DMS53 (cell line): ENCODE results near the gene MEIKIN.

Experiments used
- DNase-seq: peaks from one replicate; lab custom pipeline; 2025; lab: John Stamatoyannopoulos, UW

Gene MEIKIN

DNA sequence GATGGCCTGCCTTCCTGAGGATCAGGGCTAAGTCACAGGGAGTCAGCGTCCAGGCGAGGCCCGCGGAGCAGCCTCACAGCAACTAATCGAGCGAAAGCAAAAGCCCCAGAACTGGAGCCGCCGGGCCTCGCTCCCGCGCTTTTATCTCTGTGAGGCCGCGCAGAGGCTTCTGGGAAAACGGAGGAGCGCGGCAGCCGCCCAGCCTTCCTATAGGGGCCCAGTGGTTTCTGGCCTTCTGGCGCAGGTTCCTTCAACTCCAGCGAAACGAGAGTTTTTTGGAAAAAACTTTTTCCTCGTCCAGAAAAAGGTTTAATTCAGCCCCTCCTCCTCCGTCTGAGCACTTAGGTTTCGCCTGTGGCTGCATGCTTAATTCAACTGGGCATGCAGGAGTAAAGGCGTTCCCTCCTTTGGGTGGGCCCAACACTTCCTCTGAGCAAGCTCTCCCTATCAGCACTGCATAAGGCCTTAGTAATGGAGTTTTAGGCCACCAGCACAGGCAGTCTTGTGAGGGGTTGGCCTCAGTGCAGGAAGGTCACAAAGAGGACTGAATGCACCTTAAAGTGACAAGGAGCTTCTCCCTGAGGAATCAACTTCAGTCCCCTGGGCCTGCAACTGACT is at the start of gene MEIKIN:
Gene MEIKIN, minus strand, starts transcription at position 113 of the 618 bp plus-strand sequence. CDS start 158 bp downstream, outside the sequence.
- DNase-seq, result no peak

GRCh38 chr5:131994533-131995226 is 49.2 kb upstream of the MEIKIN start:
- DNase-seq, result no peak

DNA sequence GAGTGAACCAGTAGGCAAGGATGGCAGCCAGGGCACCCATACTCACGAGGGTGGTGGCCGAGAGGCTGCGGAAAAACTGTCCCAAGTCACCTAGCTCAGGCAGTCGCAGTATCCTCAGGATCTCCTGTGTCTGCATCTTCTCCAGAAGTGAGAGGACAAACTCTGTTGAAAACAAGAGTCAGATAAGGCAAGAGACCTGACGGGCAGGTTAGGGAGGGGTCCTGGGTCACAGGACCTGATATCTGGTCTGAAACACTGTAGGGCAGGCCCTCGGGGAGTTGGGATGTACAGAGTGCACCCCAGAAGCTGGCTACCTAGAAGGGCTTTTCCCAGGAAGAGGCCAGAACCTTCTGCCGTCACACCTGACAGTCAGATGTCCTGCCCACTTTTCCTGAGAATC is 48.6 kb upstream of the MEIKIN start:
- no peak for DNase-seq

- DNase-seq, result no peak
Measured at GRCh38 chr5:131993676-131994075, 48.2 kb upstream of the MEIKIN start.

- DNase-seq, result no peak
Measured at GRCh38 chr5:131992370-131992769, 46.9 kb upstream of the MEIKIN start.

DNA sequence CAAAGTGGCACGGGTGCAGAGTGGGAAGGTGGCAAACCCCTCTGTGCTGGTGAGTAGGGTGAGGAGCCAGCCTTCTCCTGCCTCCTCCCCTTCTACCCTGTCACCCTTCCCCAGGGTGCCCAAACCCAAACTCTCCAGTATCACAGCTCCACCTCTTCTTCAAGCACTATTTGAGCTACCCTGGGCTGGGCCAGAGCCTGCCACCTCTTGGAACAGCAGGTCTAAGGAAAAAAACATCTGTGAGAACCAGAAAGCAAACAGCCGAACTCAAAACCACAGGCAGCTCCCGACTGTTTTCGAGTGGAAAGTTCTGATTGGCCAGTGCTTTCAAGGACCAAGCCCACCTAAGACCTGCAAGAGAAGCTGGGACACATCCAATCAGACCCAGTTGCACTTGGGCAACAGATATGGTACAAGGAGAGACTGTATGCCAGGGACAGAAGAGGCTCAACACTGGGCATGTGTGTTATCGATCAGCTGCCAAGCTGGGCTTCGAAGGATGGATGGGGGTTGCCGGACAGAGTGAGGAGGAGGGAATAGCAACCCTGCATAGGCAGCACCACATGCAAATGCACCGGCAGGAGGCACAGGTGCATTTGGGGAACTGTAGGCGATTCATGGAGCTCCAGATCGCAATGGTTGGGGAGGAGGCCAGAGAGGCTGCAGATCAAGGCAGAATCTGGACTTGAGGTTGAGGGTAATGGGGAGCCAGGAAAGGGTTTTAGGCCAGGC is 46.3 kb upstream of the MEIKIN start:
- no peak for DNase-seq

DNA sequence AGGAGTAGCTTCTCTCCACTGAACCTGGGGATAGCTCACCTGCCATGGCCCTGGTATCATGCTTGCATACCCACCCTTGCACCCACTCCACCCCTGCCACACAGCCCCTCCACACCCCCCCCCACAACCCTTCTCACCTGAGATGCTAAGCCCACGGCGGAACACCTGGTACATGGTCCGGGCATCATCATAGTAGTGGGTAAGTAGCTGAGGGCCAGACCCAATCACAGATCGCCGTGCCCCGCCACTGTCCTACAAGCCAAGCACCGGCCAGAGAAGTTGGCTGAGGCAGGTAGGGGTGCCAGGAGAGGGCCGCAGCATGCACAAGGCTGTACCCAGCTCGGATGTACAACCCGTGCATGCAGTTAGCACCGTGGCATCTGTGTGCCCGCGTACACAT is 45.3 kb upstream of the MEIKIN start:
- no peak for DNase-seq

DNA sequence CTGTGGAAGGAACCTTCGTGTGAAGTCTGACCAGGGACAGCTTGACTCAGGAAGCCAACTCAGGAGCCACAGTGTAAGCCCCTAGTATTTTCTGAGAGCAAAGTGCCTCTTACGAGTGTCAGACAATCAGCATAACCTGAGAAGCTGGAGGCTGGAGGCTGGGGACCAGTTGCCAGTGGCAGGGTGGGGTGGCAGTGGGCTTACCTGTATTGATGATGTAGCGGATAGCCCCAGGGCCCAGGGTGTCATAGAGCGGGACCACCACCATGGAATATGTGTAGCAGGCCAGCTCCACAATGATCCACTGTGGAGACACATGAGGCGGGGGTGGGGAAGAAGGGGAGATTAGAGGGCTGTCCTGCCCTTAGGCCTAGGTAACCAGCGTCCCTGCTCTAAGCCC is 43.1 kb upstream of the MEIKIN start:
- DNase-seq, result no peak

- DNase-seq, result no peak
Measured at GRCh38 chr5:131987251-131987650, 41.8 kb upstream of the MEIKIN start.

- peak; percentile 34 for DNase-seq
Measured at GRCh38 chr5:131986161-131986912, 40.9 kb upstream of the MEIKIN start.

- no peak for DNase-seq
Measured at GRCh38 chr5:131984956-131985665, 39.6 kb upstream of the MEIKIN start.

DNA sequence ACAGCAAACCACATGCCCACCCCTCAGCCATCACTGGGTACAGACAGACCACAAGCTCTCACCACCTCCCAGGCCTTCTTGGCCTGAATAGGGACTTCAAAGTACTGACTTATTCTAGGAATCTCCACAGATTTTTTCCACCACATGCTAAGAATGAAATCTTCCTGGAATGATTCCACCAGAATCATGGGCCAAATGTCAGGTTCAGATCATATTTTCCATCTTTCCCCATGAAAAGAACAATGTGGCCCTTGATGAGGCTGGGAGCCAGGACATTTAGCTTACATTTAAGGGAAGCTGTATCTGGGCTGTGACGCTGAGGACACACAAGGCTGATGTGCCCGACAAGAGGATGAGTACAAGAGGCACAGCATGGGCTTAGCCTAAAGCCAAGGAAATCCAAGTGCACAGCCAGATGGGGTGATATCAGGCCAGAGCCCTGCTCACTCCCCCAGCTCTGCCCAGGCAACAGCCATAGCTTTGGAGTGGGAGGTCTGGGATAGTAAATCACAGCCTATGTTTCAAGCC is 37.8 kb upstream of the MEIKIN start:
- DNase-seq, result no peak

- no peak for DNase-seq
Measured at GRCh38 chr5:131981516-131981915, 36.1 kb upstream of the MEIKIN start.

DNA sequence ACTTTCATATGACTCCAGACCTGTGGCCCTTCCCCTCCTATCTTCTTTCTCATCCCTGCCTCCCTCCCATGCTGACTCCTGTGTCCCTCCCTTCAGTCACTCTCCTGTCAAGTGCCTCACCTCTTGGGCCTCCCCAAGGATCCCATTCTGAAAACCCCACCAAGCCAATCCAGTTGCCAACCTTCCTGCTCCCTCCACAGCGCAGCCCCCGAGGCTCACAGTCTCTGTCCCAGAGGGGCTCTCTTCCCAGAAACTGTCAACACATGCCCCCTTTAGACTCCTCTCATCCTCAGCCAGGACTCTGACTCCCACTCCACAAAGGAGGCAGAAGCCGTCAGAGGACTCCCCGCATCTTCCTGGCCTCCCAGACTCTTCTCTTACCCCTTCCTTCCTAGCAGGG is 35.2 kb upstream of the MEIKIN start:
- DNase-seq, result no peak

DNA sequence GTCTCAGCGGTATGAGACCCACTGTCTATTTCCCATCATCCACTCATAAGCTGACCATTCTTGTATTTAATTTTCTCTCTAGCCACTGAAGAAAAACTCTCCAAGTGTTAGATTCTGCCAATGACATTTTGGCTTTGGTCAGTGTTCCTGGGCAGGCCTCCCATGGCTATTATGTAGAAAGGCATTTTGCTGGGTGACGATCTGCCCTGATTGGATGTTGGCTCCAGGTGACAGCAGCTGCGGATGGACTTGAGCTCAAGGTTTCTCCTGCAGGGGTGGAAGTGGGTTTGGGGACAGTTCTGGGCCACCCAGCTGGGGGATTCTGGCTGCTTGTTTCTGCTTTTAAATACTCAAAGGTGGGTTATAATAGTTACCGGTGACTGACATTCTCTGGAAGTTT is 34.4 kb upstream of the MEIKIN start:
- DNase-seq, result no peak

DNA sequence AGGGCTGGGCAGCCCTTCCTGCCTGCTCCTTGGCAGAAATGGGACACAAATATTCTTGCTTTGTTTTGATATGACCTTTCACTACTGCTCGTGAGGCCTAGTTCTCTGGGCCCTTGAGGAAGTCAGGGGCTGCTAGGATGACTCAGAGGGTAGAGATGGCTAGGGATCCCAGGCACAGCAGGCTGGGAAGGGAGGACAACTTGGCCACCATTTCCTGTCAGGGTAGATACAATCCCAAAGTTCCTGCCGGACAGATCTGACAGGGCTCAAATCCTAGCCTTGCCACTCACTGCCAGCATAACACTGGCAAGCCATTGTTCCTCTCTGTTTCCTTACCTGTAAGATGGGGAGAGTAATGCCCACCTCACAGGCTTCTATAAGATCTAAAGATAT is 31.7 kb upstream of the MEIKIN start:
- peak; percentile 16 for DNase-seq

DNA sequence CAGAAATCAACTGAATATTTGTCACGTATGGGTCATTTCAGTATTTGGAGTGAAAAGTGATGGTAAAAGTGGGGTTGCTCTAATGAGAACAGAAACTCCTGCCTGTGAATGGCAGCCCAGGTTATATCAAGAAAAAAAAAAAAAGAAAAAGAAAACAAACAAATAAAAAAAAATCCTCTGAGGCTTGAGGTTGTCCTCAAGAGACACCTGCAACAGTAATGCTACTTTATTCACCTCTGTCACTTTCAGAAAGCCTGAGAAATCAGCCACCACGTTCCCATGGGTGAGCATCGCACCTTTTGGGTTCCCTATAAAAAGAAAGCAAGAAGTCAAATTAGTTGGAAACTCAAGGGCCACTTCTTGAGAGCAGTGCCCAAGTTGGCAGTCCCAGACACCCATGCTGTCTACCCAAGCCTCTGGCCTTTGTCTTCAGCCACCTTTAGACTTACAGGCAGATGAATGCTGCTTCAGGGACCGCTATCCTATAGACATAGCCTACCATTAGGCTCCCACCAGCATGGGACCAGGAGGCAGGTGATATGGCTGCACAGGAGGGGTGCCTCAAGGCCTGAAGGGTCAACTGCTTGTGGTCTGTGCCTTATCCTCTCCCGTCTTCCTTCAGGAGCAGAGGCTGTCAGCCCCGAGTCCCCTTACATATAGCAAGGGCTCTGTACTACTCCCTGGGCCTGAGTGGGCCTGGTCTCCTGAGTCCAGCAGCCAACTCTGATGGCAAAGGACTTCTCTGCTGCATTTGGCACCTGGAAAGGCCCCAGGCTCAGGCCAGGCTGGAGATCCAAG is 31.1 kb upstream of the MEIKIN start:
- no peak for DNase-seq

DNA sequence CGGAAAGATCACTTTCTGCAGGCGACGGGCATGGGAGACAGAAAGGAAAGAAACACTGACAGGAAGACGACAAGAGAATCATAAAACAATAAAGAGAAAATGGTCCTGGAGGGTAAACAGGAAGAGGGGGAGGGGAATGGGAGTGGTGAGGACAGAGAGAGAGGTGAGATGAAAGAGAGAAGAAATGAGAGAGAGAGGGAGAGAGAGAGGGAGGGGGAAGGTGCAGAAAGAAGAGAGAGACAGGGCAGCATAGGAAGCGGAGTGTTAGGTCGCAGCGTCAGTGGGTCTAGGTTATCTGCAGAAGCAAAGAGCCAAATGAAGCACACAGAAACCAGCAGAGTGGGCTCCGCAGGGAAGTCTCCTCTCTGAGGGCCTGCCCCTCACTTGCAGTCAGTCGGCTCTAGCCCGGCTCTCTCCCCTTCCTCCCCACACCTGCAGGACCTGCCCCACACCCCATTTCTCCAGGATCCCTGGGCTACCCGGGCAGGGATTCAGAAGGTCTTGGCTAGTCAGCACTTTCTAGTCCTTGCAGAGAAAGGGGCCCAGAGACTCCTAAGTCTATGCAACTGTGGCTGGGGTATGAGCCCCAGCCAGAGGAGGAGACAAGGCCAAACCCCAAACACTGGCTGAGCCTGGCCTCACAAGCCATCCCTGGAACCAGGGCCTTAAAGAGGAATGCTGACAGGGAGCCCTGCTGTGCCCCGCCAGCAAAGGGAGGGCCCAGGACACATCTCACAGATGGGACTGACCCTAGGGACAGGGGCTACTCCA is 29.7 kb upstream of the MEIKIN start:
- DNase-seq, result no peak

DNA sequence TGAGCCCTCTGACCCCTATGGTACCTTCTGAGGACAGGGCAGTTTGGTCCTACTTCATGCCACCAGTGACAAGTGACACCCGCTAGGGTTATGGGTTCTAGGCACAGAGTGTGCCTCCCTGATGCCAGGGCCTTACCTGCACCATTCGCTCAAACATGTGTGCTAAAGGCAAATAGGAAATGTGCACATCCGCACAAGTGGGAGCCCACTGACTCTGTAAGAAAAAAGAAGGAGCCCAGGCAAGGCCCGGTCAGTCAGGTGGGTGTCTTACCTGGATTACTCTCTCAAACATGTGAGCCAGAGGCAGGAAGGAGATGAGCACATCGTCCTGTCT is 29.1 kb upstream of the MEIKIN start:
- no peak for DNase-seq

- DNase-seq, result no peak
Measured at GRCh38 chr5:131974016-131974415, 28.6 kb upstream of the MEIKIN start.
